ENCODE results near the gene OSM. TPM values are rescaled to one million over a fixed set of nuclear protein-coding genes. Genes with fewer than 3 reads are reported as not detected.

The OSM gene
- total RNA-seq, 2 donors from 2014 or later: not detected

GRCh38 chr22:30310881-30311771 lies 44.5 kb upstream of the OSM start:
- peak; percentile 85 to 95 (median 92) for DNase-seq
- no peaks in the 10 kb centered on the region for H3K9me3 ChIP-seq
- no peak overlapping the region for H3K4me3 ChIP-seq
- peak overlapping the region; percentile 83 to 96 (median 88) for H3K27ac ChIP-seq
- peak; percentile 14 to 57 (median 40) for TF ChIP-seq POLR2A (IDR thresholded peaks at IDR 0.05)
- TF ChIP-seq, protein P1, sequence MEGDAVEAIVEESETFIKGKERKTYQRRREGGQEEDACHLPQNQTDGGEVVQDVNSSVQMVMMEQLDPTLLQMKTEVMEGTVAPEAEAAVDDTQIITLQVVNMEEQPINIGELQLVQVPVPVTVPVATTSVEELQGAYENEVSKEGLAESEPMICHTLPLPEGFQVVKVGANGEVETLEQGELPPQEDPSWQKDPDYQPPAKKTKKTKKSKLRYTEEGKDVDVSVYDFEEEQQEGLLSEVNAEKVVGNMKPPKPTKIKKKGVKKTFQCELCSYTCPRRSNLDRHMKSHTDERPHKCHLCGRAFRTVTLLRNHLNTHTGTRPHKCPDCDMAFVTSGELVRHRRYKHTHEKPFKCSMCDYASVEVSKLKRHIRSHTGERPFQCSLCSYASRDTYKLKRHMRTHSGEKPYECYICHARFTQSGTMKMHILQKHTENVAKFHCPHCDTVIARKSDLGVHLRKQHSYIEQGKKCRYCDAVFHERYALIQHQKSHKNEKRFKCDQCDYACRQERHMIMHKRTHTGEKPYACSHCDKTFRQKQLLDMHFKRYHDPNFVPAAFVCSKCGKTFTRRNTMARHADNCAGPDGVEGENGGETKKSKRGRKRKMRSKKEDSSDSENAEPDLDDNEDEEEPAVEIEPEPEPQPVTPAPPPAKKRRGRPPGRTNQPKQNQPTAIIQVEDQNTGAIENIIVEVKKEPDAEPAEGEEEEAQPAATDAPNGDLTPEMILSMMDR (IDR thresholded peaks at IDR 0.05): no peak
- ATAC-seq: peak; percentile 86
- H3K36me3 ChIP-seq (replicated peaks in 1 of 2; ENCODE audit: insufficient read depth in 1 of 2, low read depth in 2 of 2): no peaks in the 10 kb centered on the region
- H3K27me3 ChIP-seq: no peaks in the 10 kb centered on the region
- intact Hi-C loops (cut with DNase I): no loop called here
- H3K4me1 ChIP-seq: peaks cover 70% of the 10 kb centered on the region
- 29% methylated on average over 7 to 8 of the region's 8 CpGs for WGBS, 2 donors

- ATAC-seq (peak; percentile 81), DNase-seq (peak; percentile 66 to 87 (median 82))
- H3K27me3 ChIP-seq: no peaks in the 10 kb centered on the region
- peak overlapping the region; percentile 83 to 96 (median 88) for H3K27ac ChIP-seq
- TF ChIP-seq, protein P1 (IDR thresholded peaks at IDR 0.05): no peak
- TF ChIP-seq POLR2A (IDR thresholded peaks at IDR 0.05): peak in 2 of 3 donors; percentile 43 to 66
- no peak overlapping the region for H3K4me3 ChIP-seq
- H3K9me3 ChIP-seq: no peaks in the 10 kb centered on the region
- peaks cover 79% of the 10 kb centered on the region for H3K4me1 ChIP-seq
- H3K36me3 ChIP-seq (replicated peaks in 1 of 2; ENCODE audit: insufficient read depth in 1 of 2, low read depth in 2 of 2): no peaks in the 10 kb centered on the region
- intact Hi-C loops (cut with DNase I): no loop called here
- 35 to 38% methylated on average over 7 of the region's 7 CpGs for WGBS, 2 donors
Observed at GRCh38 chr22:30309951-30310741, 43.5 kb upstream of the OSM start.

DNA sequence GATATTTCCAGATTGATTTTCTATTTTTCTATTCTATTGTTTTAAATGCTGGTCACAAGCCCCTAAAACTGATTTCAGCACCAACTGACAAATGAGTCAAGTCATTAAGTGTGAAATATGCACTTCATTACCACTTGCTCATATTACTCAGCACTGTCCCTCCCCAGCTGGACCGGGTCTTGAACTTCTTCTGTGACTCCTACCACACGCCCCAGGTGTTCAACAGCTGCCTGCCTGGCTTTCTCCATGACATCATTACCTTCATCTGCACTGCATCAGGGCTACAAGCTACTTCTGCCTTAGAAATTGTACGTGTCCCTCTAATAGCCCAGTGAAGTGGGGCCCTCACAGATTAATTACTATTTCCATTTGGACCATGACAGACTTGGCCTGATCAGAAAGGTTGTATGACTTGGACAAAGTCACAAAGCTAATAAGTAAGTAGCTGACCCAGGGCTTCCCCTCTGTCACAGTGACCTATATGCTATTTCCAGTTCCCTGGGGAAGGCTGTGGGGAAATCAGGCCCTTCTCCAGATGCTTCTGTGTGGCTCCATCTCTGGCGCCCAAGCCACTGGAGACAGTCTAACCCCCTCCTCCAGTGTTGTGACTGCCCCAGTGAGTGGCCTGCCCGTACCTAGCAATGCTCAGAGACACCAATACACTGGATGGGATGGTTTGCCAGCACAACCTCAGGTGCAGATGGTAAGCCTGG lies 42.0 kb upstream of the OSM start:
- Histone ChIP-seq H3K27me3 (no peaks in the 10 kb centered on the region), H3K4me1 (peaks cover 88% of the 10 kb centered on the region), H3K36me3 (replicated peaks in 1 of 2; ENCODE audit: insufficient read depth in 1 of 2, low read depth in 2 of 2) (no peaks in the 10 kb centered on the region), H3K4me3 (no peak overlapping the region), H3K9me3 (no peaks in the 10 kb centered on the region), H3K27ac (peak overlapping the region in 3 of 4 donors; percentile 83 to 91 (median 85))
- no peak for TF ChIP-seq POLR2A (IDR thresholded peaks at IDR 0.05)
- TF ChIP-seq, protein P1 (IDR thresholded peaks at IDR 0.05): no peak
- ATAC-seq: no peak
- 54 to 69% methylated on average over 5 of the region's 5 CpGs for WGBS, 2 donors
- DNase-seq: peak in 1 of 4 donors; percentile 34
- intact Hi-C loops (cut with DNase I): no loop called here

DNA sequence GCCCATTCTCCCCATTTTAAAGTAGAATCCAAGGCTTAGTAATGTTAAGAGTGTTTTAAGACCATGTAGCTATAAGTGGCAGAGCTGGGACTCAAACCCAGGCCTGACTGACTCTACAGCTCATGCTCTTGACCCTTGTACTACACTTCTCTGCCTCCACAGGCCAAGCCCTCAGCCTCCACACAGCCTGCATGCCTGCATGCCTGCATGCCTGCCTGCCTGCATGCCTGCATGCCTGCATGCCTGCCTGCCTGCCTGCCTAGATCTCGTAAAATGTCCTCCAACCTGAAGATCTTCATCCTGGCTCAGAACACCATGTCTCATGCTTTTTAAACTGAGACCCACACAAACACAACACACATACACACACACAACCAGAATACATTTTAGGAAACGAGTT lies 41.4 kb upstream of the OSM start:
- intact Hi-C loops (cut with DNase I): no loop called here
- no peak for TF ChIP-seq POLR2A (IDR thresholded peaks at IDR 0.05)
- TF ChIP-seq, protein P1 (IDR thresholded peaks at IDR 0.05): no peak
- H3K9me3 ChIP-seq: no peaks in the 10 kb centered on the region
- H3K27ac ChIP-seq: peak overlapping the region in 2 of 4 donors; percentile 83 to 91
- WGBS, 2 donors: 74 to 78% methylated on average over 2 of the region's 2 CpGs
- H3K4me1 ChIP-seq: peaks cover 93% of the 10 kb centered on the region
- no peak for ATAC-seq
- H3K4me3 ChIP-seq: no peak overlapping the region
- no peaks in the 10 kb centered on the region for H3K27me3 ChIP-seq
- no peak for DNase-seq
- no peaks in the 10 kb centered on the region for H3K36me3 ChIP-seq (replicated peaks in 1 of 2; ENCODE audit: insufficient read depth in 1 of 2, low read depth in 2 of 2)

Measured in body of pancreas (tissue), 4 donors.